Measurements from ENCODE around the gene PTPMT1.
"Not testable (repeated sequence)": the region's sequence is repeated elsewhere in the genome, so short reads cannot be mapped to it uniquely, and the experiment has no call there.

Gene PTPMT1

GRCh38 chr11:47524291-47524874, 41.0 kb upstream of the PTPMT1 start:
- Histone ChIP-seq H3K27me3 (no peaks in the 10 kb centered on the region), H3K9me3 (no peaks in the 10 kb centered on the region), H3K4me3 (ENCODE audit: low read depth, low read length) (no peak overlapping the region), H3K4me1 (no peaks in the 10 kb centered on the region; the same call in 1 of the 2 replicates), H3K36me3 (no peaks in the 10 kb centered on the region)
- TF ChIP-seq, protein P1, sequence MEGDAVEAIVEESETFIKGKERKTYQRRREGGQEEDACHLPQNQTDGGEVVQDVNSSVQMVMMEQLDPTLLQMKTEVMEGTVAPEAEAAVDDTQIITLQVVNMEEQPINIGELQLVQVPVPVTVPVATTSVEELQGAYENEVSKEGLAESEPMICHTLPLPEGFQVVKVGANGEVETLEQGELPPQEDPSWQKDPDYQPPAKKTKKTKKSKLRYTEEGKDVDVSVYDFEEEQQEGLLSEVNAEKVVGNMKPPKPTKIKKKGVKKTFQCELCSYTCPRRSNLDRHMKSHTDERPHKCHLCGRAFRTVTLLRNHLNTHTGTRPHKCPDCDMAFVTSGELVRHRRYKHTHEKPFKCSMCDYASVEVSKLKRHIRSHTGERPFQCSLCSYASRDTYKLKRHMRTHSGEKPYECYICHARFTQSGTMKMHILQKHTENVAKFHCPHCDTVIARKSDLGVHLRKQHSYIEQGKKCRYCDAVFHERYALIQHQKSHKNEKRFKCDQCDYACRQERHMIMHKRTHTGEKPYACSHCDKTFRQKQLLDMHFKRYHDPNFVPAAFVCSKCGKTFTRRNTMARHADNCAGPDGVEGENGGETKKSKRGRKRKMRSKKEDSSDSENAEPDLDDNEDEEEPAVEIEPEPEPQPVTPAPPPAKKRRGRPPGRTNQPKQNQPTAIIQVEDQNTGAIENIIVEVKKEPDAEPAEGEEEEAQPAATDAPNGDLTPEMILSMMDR (IDR thresholded peaks at IDR 0.05; ENCODE audit: low read depth, low read length), result no peak
- peak; percentile 10 for DNase-seq

GRCh38 chr11:47526032-47526431, 39.4 kb upstream of the PTPMT1 start:
- H3K27me3 ChIP-seq; H3K4me3 ChIP-seq (ENCODE audit: low read depth, low read length); H3K9me3 ChIP-seq; H3K4me1 ChIP-seq; H3K36me3 ChIP-seq; DNase-seq: not testable (repeated sequence)

GRCh38 chr11:47527186-47527585, 38.2 kb upstream of the PTPMT1 start:
- no peaks in the 10 kb centered on the region for H3K36me3 ChIP-seq
- no peaks in the 10 kb centered on the region for H3K9me3 ChIP-seq
- DNase-seq, result no peak
- H3K4me1 ChIP-seq, result no peaks in the 10 kb centered on the region; the same call in 1 of the 2 replicates
- no peak overlapping the region for H3K4me3 ChIP-seq (ENCODE audit: low read depth, low read length)
- TF ChIP-seq, protein P1 (IDR thresholded peaks at IDR 0.05; ENCODE audit: low read depth, low read length), result no peak
- no peaks in the 10 kb centered on the region for H3K27me3 ChIP-seq

DNA sequence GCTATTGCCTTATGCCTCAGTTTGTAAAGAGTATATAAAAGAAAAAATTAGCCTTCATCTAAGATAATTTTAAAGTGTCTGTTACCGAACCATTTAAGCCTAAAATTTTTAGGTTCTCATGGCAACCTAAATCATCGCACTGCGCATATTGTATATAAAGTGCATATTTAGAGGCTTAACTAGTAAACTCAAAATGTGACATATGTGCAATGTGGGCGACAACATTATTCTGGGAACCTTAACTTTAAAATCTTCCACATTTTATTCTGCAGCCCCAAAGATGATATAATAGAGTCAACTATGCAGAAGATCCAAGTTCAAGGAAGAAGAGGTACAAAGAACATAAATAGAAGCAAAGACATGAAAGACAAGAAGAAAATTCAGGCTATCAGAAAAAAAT, 35.4 kb upstream of the PTPMT1 start:
- Histone ChIP-seq H3K4me1 (no peaks in the 10 kb centered on the region), H3K27me3 (no peaks in the 10 kb centered on the region), H3K4me3 (ENCODE audit: low read depth, low read length) (no peak overlapping the region), H3K9me3 (no peaks in the 10 kb centered on the region), H3K36me3 (no peaks in the 10 kb centered on the region)
- DNase-seq, result no peak
- TF ChIP-seq, protein P1 (IDR thresholded peaks at IDR 0.05; ENCODE audit: low read depth, low read length), result no peak

DNA sequence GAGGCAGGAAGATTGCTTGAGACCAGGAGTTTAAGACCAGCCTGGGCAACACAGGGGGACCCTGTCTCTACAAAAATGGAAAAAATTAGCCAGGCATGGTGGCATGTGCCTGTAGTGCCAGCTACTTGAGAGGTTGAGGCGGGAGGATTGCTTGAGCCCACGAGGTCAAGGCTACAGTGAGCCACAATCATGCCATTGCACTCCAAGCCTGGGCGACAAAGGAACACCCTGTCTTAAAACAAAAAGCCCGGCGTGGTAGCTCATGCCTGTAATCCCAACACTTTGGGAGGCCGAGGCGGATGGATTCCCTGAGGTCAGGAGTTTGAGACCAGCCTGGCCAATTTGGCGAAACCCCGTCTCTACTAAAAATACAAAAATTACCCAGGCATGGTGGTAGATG, 34.7 kb upstream of the PTPMT1 start:
- DNase-seq; H3K36me3 ChIP-seq; H3K27me3 ChIP-seq; H3K4me1 ChIP-seq; H3K9me3 ChIP-seq; H3K4me3 ChIP-seq (ENCODE audit: low read depth, low read length): not testable (repeated sequence)

GRCh38 chr11:47531666-47532065, 33.7 kb upstream of the PTPMT1 start:
- TF ChIP-seq, protein P1 (IDR thresholded peaks at IDR 0.05; ENCODE audit: low read depth, low read length), result no peak
- H3K9me3 ChIP-seq, result no peaks in the 10 kb centered on the region
- no peaks in the 10 kb centered on the region for H3K27me3 ChIP-seq
- no peak overlapping the region for H3K4me3 ChIP-seq (ENCODE audit: low read depth, low read length)
- H3K4me1 ChIP-seq, result no peaks in the 10 kb centered on the region
- no peak for DNase-seq
- H3K36me3 ChIP-seq, result no peaks in the 10 kb centered on the region

GRCh38 chr11:47532597-47533213, 32.7 kb upstream of the PTPMT1 start:
- TF ChIP-seq, protein P1 (IDR thresholded peaks at IDR 0.05; ENCODE audit: low read depth, low read length), result no peak
- no peaks in the 10 kb centered on the region for H3K27me3 ChIP-seq
- H3K4me3 ChIP-seq (ENCODE audit: low read depth, low read length), result no peak overlapping the region
- no peaks in the 10 kb centered on the region for H3K36me3 ChIP-seq
- no peaks in the 10 kb centered on the region for H3K4me1 ChIP-seq
- no peaks in the 10 kb centered on the region for H3K9me3 ChIP-seq
- no peak for DNase-seq
